ENCODE measurements around the gene NCBP2L. TPM values are rescaled to one million over a fixed set of nuclear protein-coding genes. Genes with fewer than 3 reads are reported as not detected.

The NCBP2L gene
- total RNA-seq, 6 experiments from 2014 or later: not detected

- TF ChIP-seq POLR2A (IDR thresholded peaks at IDR 0.05) (no peak), CTCF (IDR thresholded peaks at IDR 0.05) (no peak)
- H3K4me3 ChIP-seq: no peak overlapping the region
- H3K4me1 ChIP-seq: peaks cover 0 to 48% (median 9%) of the 10 kb centered on the region in 4 donors
- whole genome bisulfite sequencing (ENCODE audit: insufficient coverage, low coverage, low lambda C conversion rate, missing lambda C conversion rate): 43% methylated on average over 7 of the region's 9 CpGs
- no peaks in the 10 kb centered on the region for H3K36me3 ChIP-seq
- DNase-seq (no peak), ATAC-seq (peak; percentile 23 to 50 (median 48))
- no peaks in the 10 kb centered on the region for H3K27me3 ChIP-seq
- intact Hi-C loops (cut with DNase I): no loop called here
- no peaks in the 10 kb centered on the region for H3K9me3 ChIP-seq
- peak overlapping the region in 2 of 3 donors; percentile 65 to 66 for H3K27ac ChIP-seq
These were observed 46.4 kb upstream of the NCBP2L start for GRCh38 chrX:107730991-107731766.

GRCh38 chrX:107731831-107732502 is 45.6 kb upstream of the NCBP2L start:
- 28% methylated on average over 6 of the region's 7 CpGs for WGBS (ENCODE audit: insufficient coverage, low coverage, low lambda C conversion rate, missing lambda C conversion rate)
- Histone ChIP-seq H3K27ac (peak overlapping the region in 1 of 3 donors; percentile 13), H3K36me3 (no peaks in the 10 kb centered on the region), H3K4me1 (peaks cover 0 to 41% (median 12%) of the 10 kb centered on the region in 4 donors), H3K27me3 (no peaks in the 10 kb centered on the region), H3K4me3 (no peak overlapping the region), H3K9me3 (no peaks in the 10 kb centered on the region)
- TF ChIP-seq CTCF (IDR thresholded peaks at IDR 0.05) (no peak), POLR2A (IDR thresholded peaks at IDR 0.05) (no peak)
- DNase-seq (peak; percentile 71 to 76 (median 75)), ATAC-seq (peak; percentile 28 to 59 (median 54))
- intact Hi-C loops (cut with DNase I): no loop called here

GRCh38 chrX:107733686-107734085 is 43.8 kb upstream of the NCBP2L start:
- Histone ChIP-seq H3K27me3 (no peaks in the 10 kb centered on the region), H3K9me3 (no peaks in the 10 kb centered on the region), H3K27ac (no peak overlapping the region), H3K4me1 (peaks cover 0 to 43% (median 14%) of the 10 kb centered on the region in 4 donors), H3K4me3 (no peak overlapping the region), H3K36me3 (no peaks in the 10 kb centered on the region)
- no peak for ATAC-seq
- intact Hi-C loops (cut with DNase I): no loop called here
- no peak for DNase-seq
- WGBS (ENCODE audit: insufficient coverage, low coverage, low lambda C conversion rate, missing lambda C conversion rate): 87% methylated on average over 4 of the region's 4 CpGs
- TF ChIP-seq POLR2A (IDR thresholded peaks at IDR 0.05) (no peak), CTCF (IDR thresholded peaks at IDR 0.05) (no peak)

DNA sequence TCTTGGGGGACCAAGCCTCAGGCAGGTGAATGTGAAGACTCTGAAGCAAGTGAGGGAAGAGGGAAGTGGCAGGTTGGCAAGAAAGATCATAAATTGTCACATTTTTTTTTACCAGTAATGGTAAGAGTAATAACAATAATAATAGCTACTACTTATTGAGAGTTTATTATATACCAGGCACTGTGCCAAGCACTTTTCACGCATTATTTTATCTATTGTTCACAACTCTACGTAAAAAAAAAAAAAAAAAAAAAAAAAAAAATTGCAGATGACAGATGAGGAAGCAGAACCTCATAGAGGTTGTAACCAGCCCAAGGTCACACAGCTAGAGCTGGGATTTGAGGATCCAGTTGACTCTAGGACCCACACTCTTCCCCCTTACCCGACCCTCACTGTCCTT is 42.9 kb upstream of the NCBP2L start:
- Histone ChIP-seq H3K4me1 (peaks cover 0 to 37% (median 11%) of the 10 kb centered on the region in 4 donors), H3K27ac (no peak overlapping the region), H3K27me3 (no peaks in the 10 kb centered on the region), H3K9me3 (no peaks in the 10 kb centered on the region), H3K36me3 (no peaks in the 10 kb centered on the region), H3K4me3 (no peak overlapping the region)
- ATAC-seq (no peak), DNase-seq (no peak)
- intact Hi-C loops (cut with DNase I): no loop called here
- 55% methylated on average over 3 of the region's 3 CpGs for WGBS (ENCODE audit: insufficient coverage, low coverage, low lambda C conversion rate, missing lambda C conversion rate)
- no peak for TF ChIP-seq CTCF (IDR thresholded peaks at IDR 0.05)
- no peak for TF ChIP-seq POLR2A (IDR thresholded peaks at IDR 0.05)
